Uterus (tissue), 2 donors: Measurements from ENCODE around the gene CNTN2.

ENCODE experiments used
- POLR2A ChIP-seq, 2 donors: fragments of 450-650 bp; IDR thresholded peaks; one replicate each; pipeline ENCODE4 v1.6.1; 2016; ENCODE audit warnings: antibody characterized with exemption in 2 of 2, mild to moderate bottlenecking in 1 of 2, moderate library complexity in 1 of 2
- TF ChIP-seq, protein P1 (sequence below), 4 experiments: fragments of 200-600 bp in 2 of 4; fragments of 450-650 bp in 2 of 4; sonication (generic) in 2 of 4; IDR thresholded peaks; one replicate each; pipeline ENCODE4 v1.5.1; 2016 to 2019; ENCODE audit warnings: antibody characterized with exemption in 4 of 4, mild to moderate bottlenecking in 2 of 4, moderate library complexity in 1 of 4

DNA sequence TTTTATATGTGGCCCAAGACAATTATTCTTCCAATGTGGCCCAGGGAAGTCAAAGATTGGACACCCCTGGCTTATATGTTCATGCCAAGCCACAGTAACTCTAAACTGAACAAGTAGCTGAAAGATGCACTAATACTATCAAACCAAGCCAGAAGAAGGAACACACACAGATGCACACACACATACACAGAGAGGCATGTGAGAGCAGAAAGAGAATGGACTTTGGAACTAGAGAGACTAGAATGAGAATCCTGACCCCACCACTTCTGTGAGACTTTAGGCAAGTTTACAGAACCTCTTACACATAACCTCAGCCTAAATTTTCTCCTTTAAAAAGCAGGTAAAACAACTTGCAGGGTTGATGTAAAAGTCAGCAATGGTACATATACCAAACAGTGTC lies 52.4 kb downstream of the CNTN2 start:
- TF ChIP-seq, protein P1, sequence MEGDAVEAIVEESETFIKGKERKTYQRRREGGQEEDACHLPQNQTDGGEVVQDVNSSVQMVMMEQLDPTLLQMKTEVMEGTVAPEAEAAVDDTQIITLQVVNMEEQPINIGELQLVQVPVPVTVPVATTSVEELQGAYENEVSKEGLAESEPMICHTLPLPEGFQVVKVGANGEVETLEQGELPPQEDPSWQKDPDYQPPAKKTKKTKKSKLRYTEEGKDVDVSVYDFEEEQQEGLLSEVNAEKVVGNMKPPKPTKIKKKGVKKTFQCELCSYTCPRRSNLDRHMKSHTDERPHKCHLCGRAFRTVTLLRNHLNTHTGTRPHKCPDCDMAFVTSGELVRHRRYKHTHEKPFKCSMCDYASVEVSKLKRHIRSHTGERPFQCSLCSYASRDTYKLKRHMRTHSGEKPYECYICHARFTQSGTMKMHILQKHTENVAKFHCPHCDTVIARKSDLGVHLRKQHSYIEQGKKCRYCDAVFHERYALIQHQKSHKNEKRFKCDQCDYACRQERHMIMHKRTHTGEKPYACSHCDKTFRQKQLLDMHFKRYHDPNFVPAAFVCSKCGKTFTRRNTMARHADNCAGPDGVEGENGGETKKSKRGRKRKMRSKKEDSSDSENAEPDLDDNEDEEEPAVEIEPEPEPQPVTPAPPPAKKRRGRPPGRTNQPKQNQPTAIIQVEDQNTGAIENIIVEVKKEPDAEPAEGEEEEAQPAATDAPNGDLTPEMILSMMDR (IDR thresholded peaks at IDR 0.05): no peak
- TF ChIP-seq POLR2A (IDR thresholded peaks at IDR 0.05): no peak
